D341Med (cell line): Measurements from ENCODE around the gene MAIP1.

Experiments
- DNase-seq: peaks from one replicate; pipeline ENCODE4 v3.0.0; 2012; ENCODE audit warnings: low spot score

The MAIP1 gene

GRCh38 chr2:199991691-199992090 lies 36.3 kb downstream of the MAIP1 start:
- DNase-seq: no peak

- no peak for DNase-seq
These were observed 36.9 kb downstream of the MAIP1 start for GRCh38 chr2:199992296-199992695.

- no peak for DNase-seq
These were observed 39.0 kb downstream of the MAIP1 start for GRCh38 chr2:199994371-199994770.

- no peak for DNase-seq
These were observed 39.5 kb downstream of the MAIP1 start for GRCh38 chr2:199994896-199995295.

- DNase-seq: no peak
These were observed 41.9 kb downstream of the MAIP1 start for GRCh38 chr2:199997296-199997695.

GRCh38 chr2:199999166-199999565 lies 43.8 kb downstream of the MAIP1 start:
- no peak for DNase-seq

GRCh38 chr2:200000444-200001163 lies 45.2 kb downstream of the MAIP1 start:
- no peak for DNase-seq

GRCh38 chr2:200003444-200003843 lies 48.1 kb downstream of the MAIP1 start:
- DNase-seq: no peak

- no peak for DNase-seq
These were observed 50.3 kb downstream of the MAIP1 start for GRCh38 chr2:200005675-200006074.

- no peak for DNase-seq
These were observed 51.9 kb downstream of the MAIP1 start for GRCh38 chr2:200007306-200007705.

- no peak for DNase-seq
These were observed 57.0 kb downstream of the MAIP1 start for GRCh38 chr2:200012401-200012800.
